NCI-H774 (cell line): ENCODE measurements around the gene ACOT2.
"Not testable (repeated sequence)": the region's sequence is repeated elsewhere in the genome, so short reads cannot be mapped to it uniquely, and the experiment has no call there.

ENCODE experiments used
- DNase-seq: peaks from one replicate; lab custom pipeline; 2025; lab: John Stamatoyannopoulos, UW

ACOT2 gene

DNA sequence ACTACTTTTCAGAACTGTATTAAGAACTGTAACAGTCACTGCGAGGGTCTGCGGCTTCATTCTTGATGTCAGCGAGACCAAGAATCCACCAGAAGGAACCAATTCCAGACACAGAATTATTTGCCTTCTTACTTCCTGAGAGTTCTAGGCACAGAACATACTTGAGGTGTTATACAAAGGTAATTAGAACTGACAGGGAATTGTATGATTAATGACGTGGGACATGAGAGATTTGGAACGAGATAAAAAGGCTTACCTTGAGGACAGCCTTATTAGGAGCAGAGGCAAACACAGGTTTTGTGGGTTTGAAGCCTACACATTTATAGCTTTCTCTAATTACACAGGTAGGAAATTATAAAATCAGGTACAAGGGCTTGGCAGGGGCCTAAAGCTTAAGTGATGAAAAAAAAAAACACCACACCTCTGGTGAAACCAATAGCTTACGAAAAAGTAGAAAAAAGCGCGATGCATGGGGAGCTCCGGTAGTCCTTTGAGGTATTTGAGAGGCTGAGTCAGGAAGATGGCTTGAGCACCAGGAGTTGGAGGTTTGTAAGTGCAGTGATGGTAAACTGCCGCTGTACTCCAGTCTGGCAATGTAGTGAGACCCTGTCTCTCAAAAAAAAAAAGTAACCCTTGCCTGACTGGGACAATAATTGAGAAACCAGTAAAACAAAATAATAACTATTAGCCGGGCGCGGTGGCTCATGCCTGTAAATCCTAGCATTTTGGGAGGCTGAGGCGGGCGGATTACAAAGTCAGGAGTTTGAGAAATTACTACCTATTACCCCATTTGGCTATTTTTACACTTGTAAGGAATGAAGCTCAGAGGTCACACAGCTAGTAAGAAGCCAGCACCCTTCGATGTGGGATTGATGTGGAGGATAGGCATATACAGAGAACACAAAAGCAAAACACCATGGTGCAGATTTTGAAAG, 795 bp upstream of the ACOT2 start:
- DNase-seq = no peak

DNA sequence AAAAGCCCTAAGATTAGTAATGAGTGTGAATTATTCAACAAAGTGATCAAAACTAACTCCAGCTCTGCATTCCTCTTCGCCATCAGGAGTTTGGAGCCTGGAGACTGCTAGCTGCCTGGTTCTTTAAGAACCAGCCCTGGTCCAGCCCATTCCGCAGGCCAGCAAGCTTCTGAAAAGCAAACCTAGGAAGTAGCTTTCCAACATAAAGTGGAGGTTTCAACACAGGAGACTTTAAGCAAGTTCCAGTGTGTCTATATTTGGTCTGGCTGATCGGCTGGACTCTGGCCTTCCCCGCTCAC, 178 bp upstream of the ACOT2 start:
- DNase-seq = not testable (repeated sequence)

DNA sequence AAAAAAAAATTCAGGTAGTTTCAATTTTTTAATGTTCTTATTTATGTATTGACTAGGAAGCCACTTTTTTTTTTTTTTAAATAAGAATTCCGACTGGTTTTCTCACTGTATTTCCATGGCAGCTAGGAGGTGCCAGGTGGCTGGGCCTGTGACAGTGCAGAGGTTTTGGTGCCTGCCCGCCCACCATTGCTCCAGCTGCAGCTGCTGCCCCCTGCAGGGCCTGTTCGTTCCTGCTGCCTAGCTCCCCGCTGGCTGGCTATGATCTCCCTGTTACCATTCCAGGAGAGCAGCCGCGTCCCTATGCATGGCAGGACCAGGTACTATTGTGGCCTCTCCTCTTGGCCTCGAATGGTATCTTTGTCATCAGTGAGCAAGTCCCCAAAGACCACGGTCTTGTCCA, 1.9 kb downstream of the ACOT2 start:
- DNase-seq = not testable (repeated sequence)

DNA sequence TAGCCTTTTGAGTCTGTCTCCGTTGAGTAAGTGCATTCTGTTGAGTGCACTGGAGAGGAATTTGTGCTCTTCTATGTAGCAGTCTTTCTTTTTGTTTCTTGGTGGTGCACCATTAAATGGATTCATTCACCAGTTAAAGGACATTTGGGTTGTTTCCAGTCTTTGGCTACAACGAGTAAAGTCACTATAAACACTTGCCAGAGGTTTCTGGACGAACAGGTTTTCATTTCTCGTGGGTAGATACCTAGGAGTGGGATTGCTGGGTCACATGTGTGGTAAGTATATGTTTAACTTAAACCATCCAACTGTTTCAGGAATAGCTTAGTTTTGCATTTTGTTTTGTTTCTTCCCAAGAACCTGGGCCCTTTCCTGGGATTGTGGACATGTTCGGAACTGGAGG, 4.0 kb downstream of the ACOT2 start:
- not testable (repeated sequence) for DNase-seq

DNA sequence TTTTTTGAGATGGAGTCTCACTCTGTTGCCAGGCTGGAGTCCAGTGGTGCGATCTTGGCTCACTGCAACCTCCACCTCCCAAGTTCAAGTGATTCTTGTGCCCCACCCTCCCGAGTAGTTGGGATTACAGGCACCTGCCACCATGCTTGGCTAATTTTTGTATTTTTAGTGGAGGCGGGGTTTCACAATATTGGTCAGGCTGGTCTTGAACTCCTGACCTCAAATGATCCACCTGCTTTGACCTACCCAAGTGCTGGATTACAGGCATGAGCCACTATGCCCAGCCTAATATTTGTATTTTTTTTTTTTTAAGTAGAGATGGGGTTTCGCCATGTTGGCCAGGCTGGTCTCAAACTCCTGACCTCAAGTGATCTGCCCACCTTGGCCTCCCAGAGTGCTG, 4.7 kb downstream of the ACOT2 start:
- DNase-seq = not testable (repeated sequence)

DNA sequence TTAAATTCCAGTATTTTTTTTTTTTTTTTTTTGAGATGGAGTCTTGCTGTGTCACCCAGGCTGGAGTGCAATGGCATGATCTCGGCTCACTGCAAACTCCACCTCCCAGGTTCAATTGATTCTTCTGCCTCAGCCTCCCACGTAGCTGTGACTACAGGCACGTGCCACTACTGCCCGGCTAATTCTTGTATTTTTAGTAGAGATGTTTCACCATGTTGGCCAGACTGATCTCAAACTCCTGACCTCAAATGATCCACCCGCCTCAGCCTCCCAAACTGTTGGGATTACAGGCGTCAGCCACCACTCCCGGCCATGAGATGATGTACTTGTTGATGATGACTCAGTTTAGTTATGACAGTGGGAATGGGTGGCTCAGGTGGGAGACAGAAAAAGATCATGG, 5.2 kb downstream of the ACOT2 start:
- DNase-seq = not testable (repeated sequence)

DNA sequence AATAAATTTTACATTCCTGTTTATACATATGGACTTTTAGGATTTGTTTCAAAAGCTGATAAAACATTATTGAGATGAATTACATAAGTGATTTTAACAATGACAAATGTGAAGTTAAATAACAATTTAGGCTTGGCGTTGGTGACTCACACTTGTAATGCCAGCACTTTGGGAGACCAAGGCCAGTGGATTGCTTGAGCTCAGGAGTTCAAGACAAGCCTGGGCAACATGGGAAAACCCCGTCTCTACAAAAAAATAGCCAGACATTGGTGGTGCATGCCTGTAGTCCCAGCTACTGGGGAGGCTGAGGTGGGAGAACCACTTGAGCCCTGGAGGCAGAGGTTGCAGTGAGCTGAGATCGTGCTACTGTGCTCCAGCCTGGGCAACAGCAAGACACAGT, 7.4 kb downstream of the ACOT2 start:
- no peak for DNase-seq

DNA sequence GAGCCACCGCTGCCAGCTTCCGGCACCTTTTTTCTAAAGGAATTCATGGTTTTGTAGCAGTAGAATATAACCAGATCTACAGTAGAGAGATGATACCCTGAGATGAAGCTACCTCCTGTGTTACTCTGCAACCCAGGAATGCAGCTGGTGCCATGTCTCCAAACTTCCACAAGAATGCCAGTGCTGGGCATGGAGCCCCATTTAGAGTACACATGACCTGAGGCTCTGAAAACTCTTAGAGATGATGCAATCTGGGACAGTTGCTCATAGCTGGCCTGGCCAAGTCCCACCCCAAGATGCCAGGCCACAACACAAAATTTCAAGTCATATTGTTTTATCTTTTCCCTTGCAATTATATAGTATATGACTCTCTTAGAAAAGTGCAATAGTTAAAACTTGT, 8.2 kb downstream of the ACOT2 start:
- DNase-seq = not testable (repeated sequence)

DNA sequence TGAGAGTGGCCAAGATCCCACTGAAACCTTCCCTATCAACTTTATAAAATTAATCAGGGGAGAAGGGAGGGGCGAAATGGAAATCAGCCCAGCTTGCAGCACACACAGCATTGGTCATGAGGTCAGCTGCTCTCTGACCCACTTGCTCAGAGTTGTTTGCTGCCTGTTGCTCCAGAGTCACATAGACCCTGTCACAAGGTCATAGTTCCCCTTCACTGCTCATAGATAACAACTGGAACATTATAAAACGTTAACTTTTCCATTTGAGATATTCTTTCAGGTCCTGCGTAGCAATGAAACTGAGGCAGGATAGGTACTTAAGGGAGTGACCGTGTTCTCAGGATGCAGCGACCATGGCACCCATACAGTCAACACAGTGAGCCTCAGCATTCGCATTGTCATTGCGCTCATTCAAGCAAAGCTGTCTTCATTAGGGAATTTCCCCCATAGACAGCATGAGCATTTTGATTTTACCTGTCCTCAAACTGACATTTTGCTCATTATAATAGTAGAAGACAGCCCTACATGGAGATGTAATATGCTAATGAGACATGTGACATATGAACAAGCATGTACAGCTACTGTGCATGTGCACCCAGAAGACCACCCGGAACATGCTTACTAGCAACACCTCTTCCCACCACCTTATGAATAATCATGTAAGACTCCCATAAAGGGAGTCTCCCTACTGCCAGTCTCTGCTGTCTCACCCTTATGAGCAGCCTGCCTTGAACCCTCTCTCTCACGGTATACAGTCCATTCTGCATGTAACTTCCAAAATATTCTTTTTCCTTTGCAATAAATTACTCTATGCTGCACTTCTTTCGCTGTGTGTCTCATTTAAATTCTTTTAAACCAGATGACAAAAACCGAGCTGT, 13.3 kb downstream of the ACOT2 start:
- DNase-seq = not testable (repeated sequence)

DNA sequence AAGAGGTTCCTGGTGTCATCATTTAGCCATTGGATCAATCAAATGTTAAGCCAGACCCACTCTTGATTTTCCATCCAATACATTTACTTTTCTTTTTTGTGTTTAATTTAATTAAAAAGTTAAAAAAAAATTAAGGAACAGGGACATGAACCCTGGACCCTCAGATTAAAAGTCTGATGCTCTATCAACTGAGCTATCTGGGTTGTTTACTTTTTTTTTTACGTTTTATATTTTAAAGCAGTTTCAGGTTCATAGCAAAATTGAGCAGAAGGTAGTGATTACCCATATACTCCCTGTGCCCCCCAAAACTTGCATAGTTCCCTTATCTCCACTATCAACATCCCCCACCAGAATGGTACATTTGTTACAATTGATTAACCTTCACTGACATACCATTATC, 19.7 kb downstream of the ACOT2 start:
- no peak for DNase-seq

DNA sequence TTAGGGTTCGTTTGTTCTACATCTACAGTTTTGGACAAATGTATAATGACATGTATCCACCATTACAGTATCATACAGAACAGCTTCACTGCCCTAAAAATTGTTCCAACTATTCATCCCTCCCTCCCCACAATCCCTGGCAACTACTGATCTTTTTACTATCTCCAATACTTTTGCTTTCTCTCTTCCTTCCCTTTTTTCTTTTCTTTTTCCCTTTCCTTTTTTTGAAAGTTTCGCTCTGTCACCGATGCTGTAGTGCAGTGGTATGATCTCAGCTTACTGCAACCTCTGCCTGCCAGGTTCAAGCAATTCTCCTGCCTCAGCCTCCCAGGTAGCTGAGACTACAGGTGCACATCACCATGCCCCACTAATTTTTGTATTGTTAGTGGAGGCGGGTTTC, 20.1 kb downstream of the ACOT2 start:
- DNase-seq = no peak

DNA sequence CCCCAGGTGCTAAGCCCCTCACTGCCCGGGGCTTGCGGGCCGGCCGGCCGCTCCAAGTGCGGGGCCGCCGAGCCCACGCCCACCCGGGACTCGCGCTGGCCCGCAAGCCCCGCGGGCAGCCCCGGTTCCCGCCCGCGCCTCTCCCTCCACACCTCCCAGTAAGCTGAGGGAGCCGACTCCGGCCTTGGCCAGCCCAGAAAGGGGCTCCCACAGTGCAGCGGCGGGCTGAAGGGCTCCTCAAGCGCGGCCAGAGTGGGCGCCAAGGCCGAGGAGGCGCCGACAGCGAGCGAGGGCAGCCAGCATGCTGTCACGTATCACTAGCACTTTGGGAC, 21.6 kb downstream of the ACOT2 start:
- DNase-seq = not testable (repeated sequence)

DNA sequence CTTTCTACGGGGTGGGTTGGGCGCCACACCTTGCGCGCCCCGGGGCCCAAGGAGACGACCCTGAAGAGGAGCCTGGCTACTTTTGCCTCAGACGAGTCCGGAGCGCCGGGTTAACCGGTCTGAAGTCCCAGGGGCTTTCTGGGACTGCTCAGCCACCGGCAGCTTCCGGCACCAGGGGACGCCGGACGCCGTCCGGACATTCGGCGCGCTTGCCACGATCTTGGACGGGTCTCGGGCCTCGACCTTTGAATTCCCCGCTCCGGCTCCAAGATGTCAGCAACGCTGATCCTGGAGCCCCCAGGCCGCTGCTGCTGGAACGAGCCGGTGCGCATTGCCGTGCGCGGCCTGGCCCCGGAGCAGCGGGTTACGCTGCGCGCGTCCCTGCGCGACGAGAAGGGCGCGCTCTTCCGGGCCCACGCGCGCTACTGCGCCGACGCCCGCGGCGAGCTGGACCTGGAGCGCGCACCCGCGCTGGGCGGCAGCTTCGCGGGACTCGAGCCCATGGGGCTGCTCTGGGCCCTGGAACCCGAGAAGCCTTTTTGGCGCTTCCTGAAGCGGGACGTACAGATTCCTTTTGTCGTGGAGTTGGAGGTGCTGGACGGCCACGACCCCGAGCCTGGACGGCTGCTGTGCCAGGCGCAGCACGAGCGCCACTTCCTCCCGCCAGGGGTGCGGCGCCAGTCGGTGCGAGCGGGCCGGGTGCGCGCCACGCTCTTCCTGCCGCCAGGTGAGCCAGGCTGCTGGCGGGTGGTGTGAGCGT, 22.9 kb downstream of the ACOT2 start, which contains the start of gene ACOT4:
ACOT4 (plus strand) TSS at position 184 of the 760 bp plus-strand sequence; CDS start at position 271, 87 bp downstream.
- peak; percentile 5 for DNase-seq

DNA sequence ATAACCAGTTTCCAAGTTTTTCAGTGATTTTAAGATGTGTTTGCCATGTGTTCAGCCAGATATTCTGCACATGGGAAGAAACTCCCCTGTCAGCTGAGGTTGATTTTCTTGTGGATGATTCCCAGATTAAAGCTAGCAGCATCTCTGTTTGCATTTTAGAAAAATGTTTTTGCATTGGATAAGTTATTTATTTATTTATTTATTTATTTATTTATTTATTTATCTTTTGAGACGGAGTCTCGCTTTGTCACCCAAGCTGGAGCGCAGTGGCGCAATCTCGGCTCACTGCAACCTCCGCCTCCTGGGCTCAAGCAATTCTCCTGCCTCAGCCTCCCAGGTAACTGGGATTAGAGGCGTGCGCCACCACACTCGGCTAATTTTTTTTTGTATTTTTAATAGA, 25.5 kb downstream of the ACOT2 start:
- no peak for DNase-seq

DNA sequence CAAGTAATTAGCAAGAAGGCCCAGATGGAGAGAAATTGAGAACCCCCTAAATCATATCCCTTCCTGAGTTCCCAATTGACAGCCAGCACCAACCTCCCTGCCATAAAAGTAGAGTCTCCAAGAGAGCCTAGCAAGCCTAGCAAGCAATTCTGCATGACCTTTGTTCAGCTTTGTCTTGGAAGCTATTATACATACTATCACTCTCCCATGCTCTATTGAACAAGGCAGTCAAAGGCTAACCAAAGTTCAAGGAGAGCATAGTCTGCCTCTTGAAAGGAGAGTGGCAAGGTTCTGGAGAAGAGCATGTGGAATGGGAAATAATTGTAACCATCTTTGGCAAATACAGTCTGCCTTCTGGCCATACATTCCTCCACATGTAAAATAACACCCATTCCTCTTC, 30.5 kb downstream of the ACOT2 start:
- no peak for DNase-seq

DNA sequence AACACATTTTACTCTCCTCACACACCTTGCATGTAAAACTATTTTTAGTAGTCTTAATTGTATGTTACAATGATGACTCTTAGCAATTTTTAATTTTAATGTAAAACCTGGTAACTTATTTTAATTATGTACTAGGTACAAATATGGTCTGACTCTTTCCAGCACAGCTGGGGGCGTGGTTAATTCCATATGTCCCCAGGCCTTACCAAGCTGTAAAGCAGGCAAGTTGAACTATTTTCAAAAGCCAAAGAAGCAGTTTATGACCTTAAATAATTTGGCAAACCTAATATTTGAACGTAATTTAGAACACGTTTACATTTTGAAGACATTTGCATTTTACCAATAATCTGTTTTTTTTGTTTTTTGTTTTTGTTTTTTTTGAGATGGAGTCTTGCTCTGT, 34.0 kb downstream of the ACOT2 start:
- DNase-seq = no peak

DNA sequence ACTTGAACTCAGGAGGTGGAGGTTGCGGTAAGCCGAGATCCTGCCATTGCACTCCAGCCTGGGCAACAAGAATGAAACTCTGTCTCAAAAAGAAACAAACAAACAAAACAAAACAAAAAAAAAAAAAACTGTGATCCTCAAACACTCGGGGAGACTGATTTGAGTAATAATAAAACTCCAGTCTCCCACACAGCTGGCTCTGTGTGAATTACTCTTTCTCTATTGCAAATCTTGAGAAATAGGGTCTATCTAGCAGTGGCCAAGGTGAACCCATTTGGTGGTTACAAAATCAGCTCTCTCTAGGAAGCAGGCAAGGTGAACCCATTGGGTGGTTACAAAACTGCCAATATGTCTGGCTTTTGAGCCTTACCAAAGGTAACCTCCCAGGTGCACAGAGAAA, 37.3 kb downstream of the ACOT2 start:
- DNase-seq = no peak

DNA sequence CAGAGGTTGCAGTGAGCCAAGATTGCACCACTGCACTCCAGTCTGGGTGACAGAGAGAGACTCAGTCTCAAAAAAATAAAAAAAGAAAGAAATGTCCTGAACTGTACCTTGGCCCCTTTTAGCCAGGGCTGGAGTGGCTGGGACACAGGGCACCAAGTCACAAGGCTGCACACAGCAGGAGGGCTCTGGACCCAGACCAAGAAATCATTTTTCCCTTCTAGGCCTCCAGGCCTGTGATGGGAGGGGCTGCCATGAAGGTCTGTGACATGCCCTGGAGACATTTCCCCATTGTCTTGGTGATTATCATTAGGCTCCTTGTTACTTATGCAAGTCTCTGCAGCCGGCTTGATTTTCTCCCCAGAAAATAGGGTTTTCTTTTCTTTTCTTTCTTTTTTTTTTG, 38.2 kb downstream of the ACOT2 start:
- DNase-seq = no peak

DNA sequence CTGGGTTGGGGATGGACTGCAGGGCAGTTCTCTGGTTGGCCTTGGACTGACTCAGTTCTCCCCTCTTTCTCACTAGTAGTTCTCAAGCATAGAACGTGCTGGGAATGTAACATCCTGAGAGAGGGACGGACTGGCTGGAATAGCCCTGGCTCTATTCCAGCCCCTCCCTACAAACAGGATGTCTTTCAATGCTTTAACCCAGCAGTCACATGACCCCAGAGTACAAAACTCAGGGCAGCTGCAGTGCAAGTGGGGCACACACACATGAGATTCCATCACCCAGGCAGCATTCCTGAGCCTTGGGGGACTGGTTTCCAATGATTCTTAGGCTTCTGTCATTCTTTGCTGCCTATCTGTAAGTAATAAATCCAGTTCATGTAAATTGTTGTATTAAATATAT, 41.7 kb downstream of the ACOT2 start:
- DNase-seq = no peak

DNA sequence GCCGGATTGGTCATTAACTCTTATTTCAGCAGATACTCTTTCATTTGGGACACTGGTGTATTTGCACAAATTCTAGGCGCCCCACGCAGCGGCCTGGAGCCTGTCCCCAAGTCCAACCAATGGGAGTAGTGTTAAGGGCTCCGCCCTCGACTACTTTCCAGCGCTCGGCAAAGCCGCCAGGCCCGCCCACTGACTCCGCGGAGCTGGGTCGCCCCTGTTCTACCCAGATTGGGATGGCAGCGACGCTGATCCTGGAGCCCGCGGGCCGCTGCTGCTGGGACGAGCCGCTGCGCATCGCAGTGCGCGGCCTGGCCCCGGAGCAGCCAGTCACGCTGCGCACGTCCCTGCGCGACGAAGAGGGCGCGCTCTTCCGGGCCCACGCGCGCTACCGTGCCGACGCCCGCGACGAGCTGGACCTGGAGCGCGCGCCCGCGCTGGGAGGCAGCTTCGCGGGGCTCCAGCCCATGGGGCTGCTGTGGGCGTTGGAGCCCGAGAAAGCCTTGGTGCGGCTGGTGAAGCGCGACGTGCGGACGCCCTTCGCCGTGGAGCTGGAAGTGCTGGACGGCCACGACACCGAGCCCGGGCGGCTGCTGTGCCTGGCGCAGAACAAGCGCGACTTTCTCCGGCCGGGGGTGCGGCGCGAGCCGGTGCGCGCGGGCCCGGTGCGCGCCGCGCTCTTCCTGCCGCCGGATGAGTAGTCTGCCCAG, 43.5 kb downstream of the ACOT2 start, which contains the start of gene ACOT6:
ACOT6 (plus strand) TSS at position 179 of the 707 bp plus-strand sequence; CDS start at position 234, 55 bp downstream.
- peak; percentile 42 for DNase-seq

DNA sequence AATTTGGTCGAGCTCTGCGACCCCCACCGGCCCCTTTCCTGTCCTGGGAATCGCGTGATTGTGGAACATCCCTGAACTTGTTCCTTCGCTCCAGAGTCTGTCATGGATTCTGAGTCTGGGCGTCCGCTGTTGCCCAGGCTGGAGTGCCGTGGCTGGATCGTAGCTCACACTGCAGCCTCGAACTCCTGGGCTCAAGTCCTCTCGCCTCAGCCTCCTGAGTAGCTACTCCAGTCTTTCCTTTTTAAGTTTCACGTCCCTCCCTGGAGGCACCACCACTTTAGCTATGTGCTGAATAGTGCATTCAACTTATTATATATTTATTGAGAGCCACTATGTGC, 44.0 kb downstream of the ACOT2 start:
- DNase-seq = no peak
